Hematopoietic multipotent progenitor cell treated with erythropoietin and hydrocortisone succinate and interleukin-3 and kit ligand, for 6 days (in vitro differentiated cells): Measurements from ENCODE around the gene PLS1.
"Not testable (repeated sequence)": the region's sequence is repeated elsewhere in the genome, so short reads cannot be mapped to it uniquely, and the experiment has no call there.

ENCODE experiments used
- DNase-seq: peaks from one replicate; pipeline ENCODE4 v3.0.0-alpha.2; 2015

The PLS1 gene

GRCh38 chr3:142595951-142596725, at the start of gene PLS1:
TSS of gene PLS1 (plus strand) at chr3:142596393. CDS start at chr3:142664238, 67,845 bp downstream.
- peak; percentile 91 for DNase-seq

GRCh38 chr3:142549986-142550385, 46.2 kb upstream of the PLS1 start:
- DNase-seq = no peak

GRCh38 chr3:142552579-142552978, 43.6 kb upstream of the PLS1 start:
- DNase-seq = not testable (repeated sequence)

- DNase-seq = no peak
Observed at GRCh38 chr3:142553741-142554140, 42.5 kb upstream of the PLS1 start.

- DNase-seq = no peak
Observed at GRCh38 chr3:142560118-142560517, 36.1 kb upstream of the PLS1 start.

GRCh38 chr3:142563496-142563997, 32.6 kb upstream of the PLS1 start:
- no peak for DNase-seq

- no peak for DNase-seq
Observed at GRCh38 chr3:142566096-142566495, 30.1 kb upstream of the PLS1 start.

GRCh38 chr3:142568393-142569017, 27.7 kb upstream of the PLS1 start:
- no peak for DNase-seq

- DNase-seq = not testable (repeated sequence)
Observed at GRCh38 chr3:142569422-142569821, 26.8 kb upstream of the PLS1 start.

- DNase-seq = not testable (repeated sequence)
Observed at GRCh38 chr3:142574223-142574622, 22.0 kb upstream of the PLS1 start.

GRCh38 chr3:142574665-142575064, 21.5 kb upstream of the PLS1 start:
- peak; percentile 49 for DNase-seq

GRCh38 chr3:142576792-142577191, 19.4 kb upstream of the PLS1 start:
- no peak for DNase-seq

GRCh38 chr3:142577696-142578328, 18.4 kb upstream of the PLS1 start:
- DNase-seq = peak; percentile 17

- peak; percentile 98 for DNase-seq
Observed at GRCh38 chr3:142578329-142579223, 17.6 kb upstream of the PLS1 start, which contains the start of gene ATR. TSS of gene ATR (minus strand) at chr3:142578733. CDS start at chr3:142578704, 29 bp downstream.

- no peak for DNase-seq
Observed at GRCh38 chr3:142580061-142580423, 16.2 kb upstream of the PLS1 start.

- not testable (repeated sequence) for DNase-seq
Observed at GRCh38 chr3:142581070-142581469, 15.1 kb upstream of the PLS1 start.

- peak; percentile 92 for DNase-seq
Observed at GRCh38 chr3:142586803-142587406, 9.3 kb upstream of the PLS1 start.

- DNase-seq = no peak
Observed at GRCh38 chr3:142588703-142589102, 7.5 kb upstream of the PLS1 start.

- DNase-seq = not testable (repeated sequence)
Observed at GRCh38 chr3:142592268-142592667, 3.9 kb upstream of the PLS1 start.

GRCh38 chr3:142595141-142595540, 1.1 kb upstream of the PLS1 start:
- DNase-seq = no peak

GRCh38 chr3:142595581-142595950, 627 bp upstream of the PLS1 start:
- peak; percentile 21 for DNase-seq

GRCh38 chr3:142596726-142597088, 514 bp downstream of the PLS1 start:
- DNase-seq = peak; percentile 38
